Neural cell (in vitro differentiated cells): Measurements from ENCODE around the gene RNF223. TPM values are rescaled to one million over a fixed set of nuclear protein-coding genes. Genes with fewer than 3 reads are reported as not detected.
"Not testable (repeated sequence)": the region's sequence is repeated elsewhere in the genome, so short reads cannot be mapped to it uniquely, and the experiment has no call there.

Experiments
- H2AFZ ChIP-seq: fragments of 200-600, 300-800 bp; sonication (generic), shearing (Covaris generic); 2 replicates; pipeline ENCODE4 v1.6.0; 2014; ENCODE audit warnings: low read depth, mild to moderate bottlenecking, antibody characterized with exemption, low read length, moderate library complexity
- H3F3A ChIP-seq: fragments of 200-600 bp; shearing (Covaris generic); 2 replicates; pipeline ENCODE4 v1.6.1; 2016; ENCODE audit warnings: mild to moderate bottlenecking, moderate library complexity, mixed read lengths, antibody characterized with exemption, low read length; ENCODE audit not compliant: insufficient read depth, poor library complexity, severe bottlenecking
- H3K27ac ChIP-seq: fragments of 200-600, 300-800 bp; sonication (generic), shearing (Covaris generic); 2 replicates; pipeline ENCODE4 v1.5.1; 2014; ENCODE audit warnings: mild to moderate bottlenecking, low read length, moderate library complexity
- H3K27me3 ChIP-seq: fragments of 300-800, 200-600 bp; sonication (generic), shearing (Covaris generic); 2 replicates; pipeline ENCODE4 v1.6.0; 2014; ENCODE audit warnings: mild to moderate bottlenecking, low read depth, low read length, moderate library complexity; ENCODE audit not compliant: insufficient read depth
- H3K36me3 ChIP-seq: fragments of 300-800, 200-600 bp; sonication (generic), shearing (Covaris generic); 2 replicates; pipeline ENCODE4 v1.5.1; 2014; ENCODE audit warnings: mild to moderate bottlenecking, antibody characterized with exemption, low read length, moderate library complexity; ENCODE audit not compliant: insufficient read depth
- H3K4me2 ChIP-seq: fragments of 300-800, 200-600 bp; sonication (generic), shearing (Covaris generic); 2 replicates; pipeline ENCODE4 v1.6.0; 2014; ENCODE audit warnings: mild to moderate bottlenecking, low read length
- H3K4me3 ChIP-seq: fragments of 300-800, 200-600 bp; sonication (generic), shearing (Covaris generic); 2 replicates; pipeline ENCODE4 v1.5.1; 2014; ENCODE audit warnings: mild to moderate bottlenecking, low read length, moderate library complexity
- H3K79me2 ChIP-seq: fragments of 200-600 bp; shearing (Covaris generic); replicated peaks from 2 replicates; pipeline ENCODE4 v1.6.0; 2014; ENCODE audit warnings: mild to moderate bottlenecking, low read length, moderate library complexity; ENCODE audit not compliant: insufficient read depth
- H3K9ac ChIP-seq: fragments of 300-800, 200-600 bp; sonication (generic), shearing (Covaris generic); 2 replicates; pipeline ENCODE4 v1.6.1; 2016; ENCODE audit warnings: mild to moderate bottlenecking, low read length, mixed read lengths
- H3K9me2 ChIP-seq: fragments of 200-600 bp; shearing (Covaris generic); 2 replicates; pipeline ENCODE4 v1.6.1; 2016; ENCODE audit warnings: mild to moderate bottlenecking, low read length, mixed read lengths; ENCODE audit not compliant: insufficient read depth
- H3K9me3 ChIP-seq: fragments of 200-600, 300-800 bp; sonication (generic), shearing (Covaris generic); 2 replicates; pipeline ENCODE4 v1.6.1; 2016; ENCODE audit warnings: mild to moderate bottlenecking, mixed run types, low read length, moderate library complexity, mixed read lengths
- H4K20me1 ChIP-seq: fragments of 200-600 bp; shearing (Covaris generic); 2 replicates; pipeline ENCODE4 v1.6.1; 2016; ENCODE audit warnings: mild to moderate bottlenecking, mixed run types; ENCODE audit not compliant: insufficient read depth
- EP300 ChIP-seq: fragments of 450-650 bp; conservative IDR thresholded peaks from 2 replicates; pipeline ENCODE4 v1.6.1; 2014; ENCODE audit warnings: antibody characterized with exemption, mild to moderate bottlenecking, moderate library complexity; ENCODE audit not compliant: poor library complexity, severe bottlenecking
- EZH2 ChIP-seq: fragments of 200-600, 300-800 bp; shearing (Covaris generic), sonication (generic); IDR thresholded peaks from 2 replicates; pipeline ENCODE4 v1.6.1; 2014; ENCODE audit warnings: antibody characterized with exemption, low read length, borderline replicate concordance, mild to moderate bottlenecking; ENCODE audit not compliant: insufficient read depth, poor library complexity, severe bottlenecking
- MXI1 ChIP-seq: fragments of 450-650 bp; conservative IDR thresholded peaks from 2 replicates; pipeline ENCODE4 v1.6.1; 2014; ENCODE audit warnings: antibody characterized with exemption, mild to moderate bottlenecking; ENCODE audit not compliant: poor library complexity, severe bottlenecking
- POLR2AphosphoS5 ChIP-seq: IDR thresholded peaks from 2 replicates; pipeline ENCODE4 v1.6.1; 2012
- RAD21 ChIP-seq: fragments of 450-650 bp; conservative IDR thresholded peaks from 2 replicates; pipeline ENCODE4 v1.6.1; 2014; ENCODE audit warnings: antibody characterized with exemption, mild to moderate bottlenecking, moderate library complexity
- REST ChIP-seq: IDR thresholded peaks from 2 replicates; pipeline ENCODE4 v1.6.1; 2012; ENCODE audit warnings: borderline replicate concordance
- SMC3 ChIP-seq: fragments of 450-650 bp; conservative IDR thresholded peaks from 2 replicates; pipeline ENCODE4 v1.6.1; 2014; ENCODE audit warnings: antibody characterized with exemption, mild to moderate bottlenecking, moderate library complexity; ENCODE audit not compliant: poor library complexity
- TAF1 ChIP-seq: IDR thresholded peaks from 2 replicates; pipeline ENCODE4 v1.6.1; 2012; ENCODE audit warnings: low read depth
- polyA plus RNA-seq: library from polyadenylated mRNA; depleted of rRNA; stranded (reverse); fragments of >200 nt; gene quantifications from 2 replicates; pipeline ENCODE4 v1.2.3, GENCODE V29; 2014
- TF ChIP-seq, protein P1 (sequence below): fragments of 450-650 bp; IDR thresholded peaks from 2 replicates; pipeline ENCODE4 v1.5.1; 2014; ENCODE audit warnings: antibody characterized with exemption, mild to moderate bottlenecking, moderate library complexity; ENCODE audit not compliant: poor library complexity, severe bottlenecking

RNF223 gene
- polyA plus RNA-seq, 1 donor from 2014 or later, result not detected

DNA sequence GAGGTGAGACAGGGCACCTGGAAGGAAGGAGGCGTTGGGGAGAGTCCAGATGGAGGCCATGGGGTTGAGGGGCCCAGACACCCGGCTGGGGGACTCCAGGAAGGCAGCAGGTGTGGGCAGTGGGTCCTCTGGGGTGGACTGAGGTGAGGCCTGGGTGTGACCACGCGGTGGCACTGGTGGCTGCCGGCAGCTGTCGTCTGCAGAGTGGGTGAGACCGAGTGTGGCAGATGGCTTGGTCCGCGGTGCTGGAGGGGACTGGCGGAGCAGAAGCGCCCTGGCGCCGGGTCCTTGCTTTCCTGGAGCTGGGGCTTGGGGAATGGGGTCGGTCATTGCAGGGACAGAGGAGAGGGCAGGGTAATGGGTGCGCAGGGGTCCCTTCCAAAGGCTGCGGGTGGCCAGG lies 41.7 kb downstream of the RNF223 start:
- H3K9me2 ChIP-seq, result no peaks in the 10 kb centered on the region
- peak overlapping the region; percentile 55 for H3K27ac ChIP-seq
- TF ChIP-seq SMC3 (no peak), MXI1 (no peak), TAF1 (no peak), REST (no peak), POLR2AphosphoS5 (no peak), EP300 (no peak), RAD21 (no peak), EZH2 (no peak)
- TF ChIP-seq, protein P1, sequence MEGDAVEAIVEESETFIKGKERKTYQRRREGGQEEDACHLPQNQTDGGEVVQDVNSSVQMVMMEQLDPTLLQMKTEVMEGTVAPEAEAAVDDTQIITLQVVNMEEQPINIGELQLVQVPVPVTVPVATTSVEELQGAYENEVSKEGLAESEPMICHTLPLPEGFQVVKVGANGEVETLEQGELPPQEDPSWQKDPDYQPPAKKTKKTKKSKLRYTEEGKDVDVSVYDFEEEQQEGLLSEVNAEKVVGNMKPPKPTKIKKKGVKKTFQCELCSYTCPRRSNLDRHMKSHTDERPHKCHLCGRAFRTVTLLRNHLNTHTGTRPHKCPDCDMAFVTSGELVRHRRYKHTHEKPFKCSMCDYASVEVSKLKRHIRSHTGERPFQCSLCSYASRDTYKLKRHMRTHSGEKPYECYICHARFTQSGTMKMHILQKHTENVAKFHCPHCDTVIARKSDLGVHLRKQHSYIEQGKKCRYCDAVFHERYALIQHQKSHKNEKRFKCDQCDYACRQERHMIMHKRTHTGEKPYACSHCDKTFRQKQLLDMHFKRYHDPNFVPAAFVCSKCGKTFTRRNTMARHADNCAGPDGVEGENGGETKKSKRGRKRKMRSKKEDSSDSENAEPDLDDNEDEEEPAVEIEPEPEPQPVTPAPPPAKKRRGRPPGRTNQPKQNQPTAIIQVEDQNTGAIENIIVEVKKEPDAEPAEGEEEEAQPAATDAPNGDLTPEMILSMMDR, result no peak
- H3K9ac ChIP-seq, result peak overlapping the region; percentile 85
- H3K9me3 ChIP-seq, result no peaks in the 10 kb centered on the region
- peak overlapping the region; percentile 69 for H3K4me3 ChIP-seq
- H2AFZ ChIP-seq, result no peak overlapping the region
- peaks cover 4% of the 10 kb centered on the region for H3K79me2 ChIP-seq
- H3F3A ChIP-seq, result no peaks in the 10 kb centered on the region
- no peaks in the 10 kb centered on the region for H4K20me1 ChIP-seq
- no peak overlapping the region for H3K4me2 ChIP-seq
- no peaks in the 10 kb centered on the region for H3K36me3 ChIP-seq
- no peaks in the 10 kb centered on the region for H3K27me3 ChIP-seq

- Histone ChIP-seq H3K4me2 (no peak overlapping the region), H3K36me3 (no peaks in the 10 kb centered on the region), H3K79me2 (peaks cover 4% of the 10 kb centered on the region), H3K27me3 (no peaks in the 10 kb centered on the region), H4K20me1 (no peaks in the 10 kb centered on the region), H3K4me3 (no peak overlapping the region), H3F3A (no peaks in the 10 kb centered on the region), H3K27ac (no peak overlapping the region), H3K9me3 (no peaks in the 10 kb centered on the region), H2AFZ (no peak overlapping the region), H3K9ac (no peak overlapping the region), H3K9me2 (no peaks in the 10 kb centered on the region)
- TF ChIP-seq RAD21, result no peak
- no peak for TF ChIP-seq EZH2
- TF ChIP-seq, protein P1, result no peak
- TF ChIP-seq TAF1, result no peak
- TF ChIP-seq MXI1, result no peak
- TF ChIP-seq EP300, result no peak
- TF ChIP-seq POLR2AphosphoS5, result no peak
- no peak for TF ChIP-seq REST
- TF ChIP-seq SMC3, result no peak
Observed at GRCh38 chr1:1031659-1032235, 42.4 kb downstream of the RNF223 start.

- H4K20me1 ChIP-seq, H2AFZ ChIP-seq, H3F3A ChIP-seq, H3K27ac ChIP-seq, H3K79me2 ChIP-seq, H3K36me3 ChIP-seq, H3K9ac ChIP-seq, H3K9me2 ChIP-seq, H3K27me3 ChIP-seq, H3K9me3 ChIP-seq, H3K4me2 ChIP-seq, H3K4me3 ChIP-seq: not testable (repeated sequence)
Observed at GRCh38 chr1:1030867-1031658, 43.0 kb downstream of the RNF223 start.
